Upper lobe of left lung (tissue), 6 donors: ENCODE results near the gene FADS6. TPM values are rescaled to one million over a fixed set of nuclear protein-coding genes. Genes with fewer than 3 reads are reported as not detected.

Source experiments
- ATAC-seq, 2 donors: fragments of 200-7000 bp; cut with Tn5 transposase; one replicate each; pipeline ENCODE4 v1.9.1; 2022; ENCODE audit warnings: mild to moderate bottlenecking in 2 of 2, moderate library complexity in 2 of 2; ENCODE audit not compliant: low FRiP score in 2 of 2
- DNase-seq, 2 donors: peaks; one replicate each; pipeline ENCODE4 v3.0.0-alpha.2; 2019 to 2020
- H3K27ac ChIP-seq, 4 donors: fragments of 200-600 bp; sonication (generic); one replicate each; pipeline ENCODE4 v1.5.1; 2016 to 2019
- H3K27me3 ChIP-seq, 4 donors: fragments of 200-600 bp; sonication (generic); one replicate each; pipeline ENCODE4 v1.5.1; 2017 to 2019
- H3K36me3 ChIP-seq, 4 donors: fragments of 200-600 bp; sonication (generic); one replicate each; pipeline ENCODE4 v1.5.1; 2016 to 2019
- H3K4me1 ChIP-seq, 4 donors: fragments of 200-600 bp; sonication (generic); one replicate each; pipeline ENCODE4 v1.5.1; 2018 to 2019
- H3K4me3 ChIP-seq, 4 donors: fragments of 200-600 bp; sonication (generic); one replicate each; pipeline ENCODE4 v1.5.1; 2017 to 2019; ENCODE audit warnings: mild to moderate bottlenecking in 2 of 4, moderate library complexity in 1 of 4
- H3K9me3 ChIP-seq, 4 donors: fragments of 200-600 bp; sonication (generic); one replicate each; pipeline ENCODE4 v1.5.1; 2018 to 2019
- EP300 ChIP-seq, 4 donors: sonication (generic); formaldehyde crosslinking; IDR thresholded peaks; one replicate each; pipeline ENCODE4 v1.5.1; 2017; ENCODE audit warnings: antibody characterized with exemption in 4 of 4, control low read depth in 2 of 4
- POLR2A ChIP-seq, 4 donors: fragments of 450-650 bp; IDR thresholded peaks; one replicate each; pipeline ENCODE4 v1.5.1; 2016 to 2017; ENCODE audit warnings: antibody characterized with exemption in 4 of 4, mild to moderate bottlenecking in 2 of 4
- POLR2AphosphoS5 ChIP-seq, 2 donors: sonication (generic); formaldehyde crosslinking; IDR thresholded peaks; one replicate each; pipeline ENCODE4 v1.5.1; 2017; ENCODE audit warnings: antibody characterized with exemption in 2 of 2
- WGBS, 2 donors: methylation state at CpG; one replicate each; pipeline ENCODE4 v1.1.5; 2017 to 2018; 5-methylcytosine and 5-hydroxymethylcytosine counted together
- total RNA-seq, 6 donors: library from RNA; depleted of rRNA in 4 of 6; stranded (reverse); fragments of >200 nt in 4 of 6; gene quantifications; one replicate each; pipeline versions ENCODE4 v1.1.0 to v1.2.1, GENCODE V29; 2016 to 2021
- TF ChIP-seq, protein P1 (sequence below), 6 experiments: fragments of 450-650 bp in 4 of 6; fragments of 200-600 bp in 2 of 6; sonication (generic) in 2 of 6; IDR thresholded peaks; one replicate each; pipeline ENCODE4 v1.5.1; 2016 to 2019; ENCODE audit warnings: antibody characterized with exemption in 6 of 6
- donor health status: DM: no; HTN: no; CAD: no; lungs with moderate emphysema.
- donor health status: DM: no; HTN: yes; CAD: no; lungs with severe emphysema.

The FADS6 gene
- total RNA-seq, 6 donors from 2014 or later, result not detected

DNA sequence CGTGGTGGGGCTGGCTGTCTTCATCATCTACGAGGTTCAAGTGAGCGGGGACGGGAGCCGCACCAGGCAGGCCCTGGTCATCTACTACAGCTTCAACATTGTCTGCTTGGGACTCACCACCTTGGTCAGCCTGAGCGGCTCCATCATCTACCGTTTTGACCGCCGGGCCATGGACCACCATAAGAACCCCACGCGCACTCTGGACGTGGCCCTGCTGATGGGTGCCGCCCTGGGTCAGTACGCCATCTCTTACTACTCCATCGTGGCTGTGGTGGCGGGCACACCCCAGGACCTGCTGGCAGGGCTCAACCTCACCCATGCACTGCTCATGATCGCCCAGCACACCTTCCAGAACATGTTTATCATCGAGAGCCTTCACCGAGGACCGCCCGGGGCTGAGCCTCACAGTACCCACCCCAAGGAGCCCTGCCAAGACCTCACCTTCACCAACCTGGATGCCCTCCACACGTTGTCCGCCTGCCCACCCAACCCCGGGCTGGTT lies 37.2 kb upstream of the FADS6 start:
- H3K9me3 ChIP-seq, result no peaks in the 10 kb centered on the region
- no peak for ATAC-seq
- H3K4me3 ChIP-seq, result no peak overlapping the region
- no peak overlapping the region for H3K27ac ChIP-seq
- peaks cover 0 to 10% (median 2%) of the 10 kb centered on the region in 4 donors for H3K27me3 ChIP-seq
- WGBS, 2 donors, result 89 to 94% methylated on average over 24 of the region's 24 CpGs
- H3K4me1 ChIP-seq, result peaks cover 0 to 4% (median 3%) of the 10 kb centered on the region in 4 donors
- no peak for DNase-seq
- TF ChIP-seq EP300 (IDR thresholded peaks at IDR 0.05) (no peak), POLR2A (IDR thresholded peaks at IDR 0.05) (no peak), POLR2AphosphoS5 (IDR thresholded peaks at IDR 0.05) (no peak)
- TF ChIP-seq, protein P1, sequence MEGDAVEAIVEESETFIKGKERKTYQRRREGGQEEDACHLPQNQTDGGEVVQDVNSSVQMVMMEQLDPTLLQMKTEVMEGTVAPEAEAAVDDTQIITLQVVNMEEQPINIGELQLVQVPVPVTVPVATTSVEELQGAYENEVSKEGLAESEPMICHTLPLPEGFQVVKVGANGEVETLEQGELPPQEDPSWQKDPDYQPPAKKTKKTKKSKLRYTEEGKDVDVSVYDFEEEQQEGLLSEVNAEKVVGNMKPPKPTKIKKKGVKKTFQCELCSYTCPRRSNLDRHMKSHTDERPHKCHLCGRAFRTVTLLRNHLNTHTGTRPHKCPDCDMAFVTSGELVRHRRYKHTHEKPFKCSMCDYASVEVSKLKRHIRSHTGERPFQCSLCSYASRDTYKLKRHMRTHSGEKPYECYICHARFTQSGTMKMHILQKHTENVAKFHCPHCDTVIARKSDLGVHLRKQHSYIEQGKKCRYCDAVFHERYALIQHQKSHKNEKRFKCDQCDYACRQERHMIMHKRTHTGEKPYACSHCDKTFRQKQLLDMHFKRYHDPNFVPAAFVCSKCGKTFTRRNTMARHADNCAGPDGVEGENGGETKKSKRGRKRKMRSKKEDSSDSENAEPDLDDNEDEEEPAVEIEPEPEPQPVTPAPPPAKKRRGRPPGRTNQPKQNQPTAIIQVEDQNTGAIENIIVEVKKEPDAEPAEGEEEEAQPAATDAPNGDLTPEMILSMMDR (IDR thresholded peaks at IDR 0.05), result no peak
- no peaks in the 10 kb centered on the region for H3K36me3 ChIP-seq

GRCh38 chr17:74928786-74929185 lies 35.4 kb upstream of the FADS6 start:
- ATAC-seq, result no peak
- no peak overlapping the region for H3K4me3 ChIP-seq
- TF ChIP-seq POLR2AphosphoS5 (IDR thresholded peaks at IDR 0.05) (no peak), EP300 (IDR thresholded peaks at IDR 0.05) (no peak), POLR2A (IDR thresholded peaks at IDR 0.05) (no peak)
- TF ChIP-seq, protein P1 (IDR thresholded peaks at IDR 0.05), result no peak
- H3K27ac ChIP-seq, result no peak overlapping the region
- DNase-seq, result no peak
- H3K4me1 ChIP-seq, result peaks cover 11 to 12% (median 11%) of the 10 kb centered on the region in 4 donors
- 47 to 67% methylated on average over 4 to 6 of the region's 6 CpGs for WGBS, 2 donors
- H3K36me3 ChIP-seq, result no peaks in the 10 kb centered on the region
- H3K9me3 ChIP-seq, result no peaks in the 10 kb centered on the region
- peaks cover 0 to 23% (median 6%) of the 10 kb centered on the region in 4 donors for H3K27me3 ChIP-seq

- no peaks in the 10 kb centered on the region for H3K9me3 ChIP-seq
- TF ChIP-seq POLR2A (IDR thresholded peaks at IDR 0.05) (no peak), EP300 (IDR thresholded peaks at IDR 0.05) (no peak), POLR2AphosphoS5 (IDR thresholded peaks at IDR 0.05) (no peak)
- TF ChIP-seq, protein P1 (IDR thresholded peaks at IDR 0.05), result no peak
- ATAC-seq, result no peak
- H3K4me1 ChIP-seq, result peaks cover 22 to 23% (median 22%) of the 10 kb centered on the region in 4 donors
- H3K27ac ChIP-seq, result no peak overlapping the region
- H3K4me3 ChIP-seq, result no peak overlapping the region
- H3K27me3 ChIP-seq, result peaks cover 0 to 46% (median 17%) of the 10 kb centered on the region in 4 donors
- WGBS, 2 donors, result 53 to 67% methylated on average over 3 of the region's 3 CpGs
- no peaks in the 10 kb centered on the region for H3K36me3 ChIP-seq
- DNase-seq, result no peak
Measured at GRCh38 chr17:74925242-74925641, 31.8 kb upstream of the FADS6 start.

DNA sequence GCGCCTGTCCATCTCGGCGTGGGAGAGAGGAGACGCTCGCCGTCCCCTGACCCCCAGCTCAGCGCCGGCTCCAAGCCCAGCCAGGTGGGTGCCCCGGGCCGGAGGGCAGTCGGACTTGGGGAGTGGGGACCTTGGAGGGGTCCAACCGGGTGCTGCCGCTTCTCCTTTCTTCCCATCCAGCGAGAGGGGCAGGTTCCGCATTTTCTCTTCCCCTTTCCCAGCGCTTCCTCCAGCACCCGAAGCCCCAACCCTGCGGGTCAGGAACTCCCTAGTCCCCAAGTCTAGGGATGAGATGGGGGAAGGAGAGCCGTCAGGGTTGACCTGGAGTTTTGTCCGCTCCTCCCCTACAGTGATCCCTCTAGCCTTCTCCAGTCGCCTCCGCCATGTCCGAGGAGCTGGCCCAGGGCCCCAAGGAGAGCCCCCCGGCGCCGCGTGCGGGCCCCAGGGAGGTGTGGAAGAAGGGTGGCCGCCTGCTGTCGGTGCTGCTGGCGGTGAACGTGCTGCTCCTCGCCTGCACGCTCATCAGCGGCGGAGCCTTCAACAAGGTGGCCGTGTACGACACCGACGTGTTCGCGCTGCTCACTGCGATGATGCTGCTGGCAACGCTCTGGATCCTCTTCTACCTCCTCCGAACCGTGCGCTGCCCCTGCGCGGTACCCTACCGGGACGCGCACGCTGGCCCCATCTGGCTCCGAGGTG lies 31.0 kb upstream of the FADS6 start, which contains the start of gene OTOP2:
Gene OTOP2, plus strand, starts transcription at position 24 of the 699 bp plus-strand sequence. Its CDS starts 360 bp downstream, at position 384.
- WGBS, 2 donors, result 3 to 4% methylated on average over 6 to 46 of the region's 54 CpGs
- H3K4me1 ChIP-seq, result peaks cover 22 to 23% (median 22%) of the 10 kb centered on the region in 4 donors
- no peak within 1 kb of the TSS for H3K27ac ChIP-seq
- peak within 1 kb of the TSS in 3 of 4 donors; percentile 23 to 43 (median 40) for H3K4me3 ChIP-seq
- peaks cover 0 to 46% (median 20%) of the 10 kb centered on the region in 4 donors for H3K27me3 ChIP-seq
- peak in 1 of 2 donors; percentile 61 for ATAC-seq
- peak; percentile 58 to 81 for DNase-seq
- no peak for TF ChIP-seq EP300 (IDR thresholded peaks at IDR 0.05)
- TF ChIP-seq, protein P1 (IDR thresholded peaks at IDR 0.05), result no peak
- no peak for TF ChIP-seq POLR2AphosphoS5 (IDR thresholded peaks at IDR 0.05)
- no peak for TF ChIP-seq POLR2A (IDR thresholded peaks at IDR 0.05)
- no peaks in the 10 kb centered on the region for H3K9me3 ChIP-seq
- no peaks in the 10 kb centered on the region for H3K36me3 ChIP-seq
